ENCODE measurements around the gene ADD2. TPM values are rescaled to one million over a fixed set of nuclear protein-coding genes. Genes with fewer than 3 reads are reported as not detected.

The ADD2 gene
- total and polyA plus RNA-seq, 2 experiments from 2014 or later: 34.6 to 223 TPM

GRCh38 chr2:70772486-70773155, 4.6 kb upstream of the ADD2 start:
- Histone ChIP-seq H3K4me3 (no peak overlapping the region), H3K36me3 (ENCODE audit: insufficient read depth) (no peaks in the 10 kb centered on the region), H3K4me1 (ENCODE audit: insufficient read depth) (peaks cover 17% of the 10 kb centered on the region), H3K4me2 (no peak overlapping the region), H3K27me3 (ENCODE audit: insufficient read depth) (no peaks in the 10 kb centered on the region), H3K27ac (ENCODE audit: low read depth) (no peak overlapping the region), H2AFZ (no peak overlapping the region), H3K9me2 (ENCODE audit: insufficient read depth) (peaks cover 20% of the 10 kb centered on the region; the same call in 1 of the 2 replicates), H4K20me1 (replicated peaks; ENCODE audit: insufficient read depth) (no peaks in the 10 kb centered on the region), H3K79me2 (replicated peaks; ENCODE audit: insufficient read depth) (peaks cover 1% of the 10 kb centered on the region; the same call in 1 of the 2 replicates), H3F3A (replicated peaks; ENCODE audit: low read depth) (peaks cover 6% of the 10 kb centered on the region)
- Mint-ChIP-seq H3K27me3 (ENCODE audit: insufficient read depth, low read depth, poor library complexity) (peaks cover 11% of the 10 kb centered on the region), H3K36me3 (ENCODE audit: low read depth) (no peaks in the 10 kb centered on the region), H3K4me3 (no peak overlapping the region), H3K4me1 (peaks cover 21% of the 10 kb centered on the region), H3K9me3 (no peaks in the 10 kb centered on the region), H3K27ac (no peak overlapping the region)
- DNase-seq (ENCODE audit: low spot score): no peak
- TF ChIP-seq ETS1 (IDR thresholded peaks at IDR 0.05) (no peak), ZNF114 (CRISPR knock-in tag; IDR thresholded peaks at IDR 0.05) (no peak), EZH2 (IDR thresholded peaks at IDR 0.05; ENCODE audit: low read depth, unreplicated experiment) (no peak), JUNB (IDR thresholded peaks at IDR 0.05; ENCODE audit: unreplicated experiment) (no peak), STAT1 (IDR thresholded peaks at IDR 0.05; ENCODE audit: unreplicated experiment) (no peak), EZH2phosphoT487 (IDR thresholded peaks at IDR 0.05; ENCODE audit: unreplicated experiment) (no peak), NANOG (IDR thresholded peaks at IDR 0.05; ENCODE audit: borderline replicate concordance) (no peak), CREB1 (CRISPR knock-in tag; IDR thresholded peaks at IDR 0.05; ENCODE audit: low read depth) (no peak), ZNF331 (CRISPR knock-in tag; IDR thresholded peaks at IDR 0.05; ENCODE audit: low read depth) (no peak), REST (IDR thresholded peaks at IDR 0.05; ENCODE audit: unreplicated experiment) (no peak), POLR2AphosphoS5 (IDR thresholded peaks at IDR 0.05; ENCODE audit: low read depth) (no peak)
- TF ChIP-seq, protein P1, sequence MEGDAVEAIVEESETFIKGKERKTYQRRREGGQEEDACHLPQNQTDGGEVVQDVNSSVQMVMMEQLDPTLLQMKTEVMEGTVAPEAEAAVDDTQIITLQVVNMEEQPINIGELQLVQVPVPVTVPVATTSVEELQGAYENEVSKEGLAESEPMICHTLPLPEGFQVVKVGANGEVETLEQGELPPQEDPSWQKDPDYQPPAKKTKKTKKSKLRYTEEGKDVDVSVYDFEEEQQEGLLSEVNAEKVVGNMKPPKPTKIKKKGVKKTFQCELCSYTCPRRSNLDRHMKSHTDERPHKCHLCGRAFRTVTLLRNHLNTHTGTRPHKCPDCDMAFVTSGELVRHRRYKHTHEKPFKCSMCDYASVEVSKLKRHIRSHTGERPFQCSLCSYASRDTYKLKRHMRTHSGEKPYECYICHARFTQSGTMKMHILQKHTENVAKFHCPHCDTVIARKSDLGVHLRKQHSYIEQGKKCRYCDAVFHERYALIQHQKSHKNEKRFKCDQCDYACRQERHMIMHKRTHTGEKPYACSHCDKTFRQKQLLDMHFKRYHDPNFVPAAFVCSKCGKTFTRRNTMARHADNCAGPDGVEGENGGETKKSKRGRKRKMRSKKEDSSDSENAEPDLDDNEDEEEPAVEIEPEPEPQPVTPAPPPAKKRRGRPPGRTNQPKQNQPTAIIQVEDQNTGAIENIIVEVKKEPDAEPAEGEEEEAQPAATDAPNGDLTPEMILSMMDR (conservative IDR thresholded peaks at IDR 0.05; ENCODE audit: low read depth in 2 of 2): no peak
- TF ChIP-seq, protein P2, sequence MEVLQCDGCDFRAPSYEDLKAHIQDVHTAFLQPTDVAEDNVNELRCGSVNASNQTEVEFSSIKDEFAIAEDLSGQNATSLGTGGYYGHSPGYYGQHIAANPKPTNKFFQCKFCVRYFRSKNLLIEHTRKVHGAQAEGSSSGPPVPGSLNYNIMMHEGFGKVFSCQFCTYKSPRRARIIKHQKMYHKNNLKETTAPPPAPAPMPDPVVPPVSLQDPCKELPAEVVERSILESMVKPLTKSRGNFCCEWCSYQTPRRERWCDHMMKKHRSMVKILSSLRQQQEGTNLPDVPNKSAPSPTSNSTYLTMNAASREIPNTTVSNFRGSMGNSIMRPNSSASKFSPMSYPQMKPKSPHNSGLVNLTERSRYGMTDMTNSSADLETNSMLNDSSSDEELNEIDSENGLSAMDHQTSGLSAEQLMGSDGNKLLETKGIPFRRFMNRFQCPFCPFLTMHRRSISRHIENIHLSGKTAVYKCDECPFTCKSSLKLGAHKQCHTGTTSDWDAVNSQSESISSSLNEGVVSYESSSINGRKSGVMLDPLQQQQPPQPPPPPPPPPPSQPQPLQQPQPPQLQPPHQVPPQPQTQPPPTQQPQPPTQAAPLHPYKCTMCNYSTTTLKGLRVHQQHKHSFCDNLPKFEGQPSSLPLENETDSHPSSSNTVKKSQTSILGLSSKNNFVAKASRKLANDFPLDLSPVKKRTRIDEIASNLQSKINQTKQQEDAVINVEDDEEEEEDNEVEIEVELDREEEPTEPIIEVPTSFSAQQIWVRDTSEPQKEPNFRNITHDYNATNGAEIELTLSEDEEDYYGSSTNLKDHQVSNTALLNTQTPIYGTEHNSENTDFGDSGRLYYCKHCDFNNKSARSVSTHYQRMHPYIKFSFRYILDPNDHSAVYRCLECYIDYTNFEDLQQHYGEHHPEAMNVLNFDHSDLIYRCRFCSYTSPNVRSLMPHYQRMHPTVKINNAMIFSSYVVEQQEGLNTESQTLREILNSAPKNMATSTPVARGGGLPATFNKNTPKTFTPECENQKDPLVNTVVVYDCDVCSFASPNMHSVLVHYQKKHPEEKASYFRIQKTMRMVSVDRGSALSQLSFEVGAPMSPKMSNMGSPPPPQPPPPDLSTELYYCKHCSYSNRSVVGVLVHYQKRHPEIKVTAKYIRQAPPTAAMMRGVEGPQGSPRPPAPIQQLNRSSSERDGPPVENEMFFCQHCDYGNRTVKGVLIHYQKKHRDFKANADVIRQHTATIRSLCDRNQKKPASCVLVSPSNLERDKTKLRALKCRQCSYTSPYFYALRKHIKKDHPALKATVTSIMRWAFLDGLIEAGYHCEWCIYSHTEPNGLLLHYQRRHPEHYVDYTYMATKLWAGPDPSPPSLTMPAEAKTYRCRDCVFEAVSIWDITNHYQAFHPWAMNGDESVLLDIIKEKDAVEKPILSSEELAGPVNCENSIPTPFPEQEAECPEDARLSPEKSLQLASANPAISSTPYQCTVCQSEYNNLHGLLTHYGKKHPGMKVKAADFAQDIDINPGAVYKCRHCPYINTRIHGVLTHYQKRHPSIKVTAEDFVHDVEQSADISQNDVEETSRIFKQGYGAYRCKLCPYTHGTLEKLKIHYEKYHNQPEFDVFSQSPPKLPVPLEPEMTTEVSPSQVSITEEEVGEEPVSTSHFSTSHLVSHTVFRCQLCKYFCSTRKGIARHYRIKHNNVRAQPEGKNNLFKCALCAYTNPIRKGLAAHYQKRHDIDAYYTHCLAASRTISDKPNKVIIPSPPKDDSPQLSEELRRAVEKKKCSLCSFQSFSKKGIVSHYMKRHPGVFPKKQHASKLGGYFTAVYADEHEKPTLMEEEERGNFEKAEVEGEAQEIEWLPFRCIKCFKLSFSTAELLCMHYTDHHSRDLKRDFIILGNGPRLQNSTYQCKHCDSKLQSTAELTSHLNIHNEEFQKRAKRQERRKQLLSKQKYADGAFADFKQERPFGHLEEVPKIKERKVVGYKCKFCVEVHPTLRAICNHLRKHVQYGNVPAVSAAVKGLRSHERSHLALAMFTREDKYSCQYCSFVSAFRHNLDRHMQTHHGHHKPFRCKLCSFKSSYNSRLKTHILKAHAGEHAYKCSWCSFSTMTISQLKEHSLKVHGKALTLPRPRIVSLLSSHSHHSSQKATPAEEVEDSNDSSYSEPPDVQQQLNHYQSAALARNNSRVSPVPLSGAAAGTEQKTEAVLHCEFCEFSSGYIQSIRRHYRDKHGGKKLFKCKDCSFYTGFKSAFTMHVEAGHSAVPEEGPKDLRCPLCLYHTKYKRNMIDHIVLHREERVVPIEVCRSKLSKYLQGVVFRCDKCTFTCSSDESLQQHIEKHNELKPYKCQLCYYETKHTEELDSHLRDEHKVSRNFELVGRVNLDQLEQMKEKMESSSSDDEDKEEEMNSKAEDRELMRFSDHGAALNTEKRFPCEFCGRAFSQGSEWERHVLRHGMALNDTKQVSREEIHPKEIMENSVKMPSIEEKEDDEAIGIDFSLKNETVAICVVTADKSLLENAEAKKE (CRISPR knock-in tag; IDR thresholded peaks at IDR 0.05): no peak
- ATAC-seq: no peak

Measured in GM23338 (cell line).